ENCODE data around the gene ZFYVE16.
"Not testable (repeated sequence)": the region's sequence is repeated elsewhere in the genome, so short reads cannot be mapped to it uniquely, and the experiment has no call there.

The ZFYVE16 gene

DNA sequence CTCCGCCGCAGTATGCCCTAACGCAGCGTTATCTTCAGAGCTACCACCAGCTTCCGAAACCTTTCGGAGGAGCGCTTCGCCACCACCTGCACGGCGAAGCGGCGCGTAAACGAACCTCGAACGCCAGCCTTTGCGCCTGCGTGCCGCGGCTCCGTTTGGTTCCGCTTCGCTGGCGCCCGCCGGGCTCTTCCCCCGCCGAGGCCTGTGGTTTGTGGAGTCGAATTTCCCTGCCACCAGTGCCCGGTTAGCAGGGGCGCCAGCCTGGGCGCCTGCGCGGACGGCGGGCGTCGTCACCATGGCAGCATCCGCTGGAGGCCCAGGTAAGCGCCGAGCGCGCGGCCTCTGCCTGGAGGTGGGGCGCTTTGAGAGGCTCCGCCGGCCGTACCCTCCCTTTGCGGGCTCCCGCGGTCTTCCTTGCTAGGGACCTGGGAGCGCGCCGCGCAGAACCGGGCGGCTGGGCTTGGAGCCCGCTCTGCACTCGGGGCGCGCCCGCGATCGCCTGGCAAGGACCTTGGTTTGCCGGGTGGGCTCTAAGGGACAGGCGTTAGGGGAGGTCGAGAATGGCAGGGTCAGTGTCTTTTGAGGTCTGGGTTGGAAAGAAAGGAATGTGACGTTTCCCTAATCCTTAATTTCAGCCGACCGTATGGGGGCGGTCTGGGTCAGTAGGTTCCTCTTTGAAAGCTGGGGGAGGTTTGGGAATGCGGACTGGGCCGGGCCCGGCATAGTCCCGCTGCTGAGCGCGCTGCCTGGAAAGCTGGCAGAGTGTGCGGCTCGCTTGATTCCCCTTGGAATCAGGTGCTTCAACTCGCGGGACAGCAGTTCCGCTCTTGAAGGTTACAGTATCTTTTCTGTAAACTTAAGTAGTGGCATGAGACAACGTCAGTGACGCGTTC, 80.2 kb downstream of the ZFYVE16 start, which contains the start of gene FAM151B:
FAM151B (plus strand) TSS at position 272 of the 893 bp plus-strand sequence; CDS start at position 296, 24 bp downstream.
- peak; percentile 87 for DNase-seq (ENCODE audit: low read depth, low spot score)

DNA sequence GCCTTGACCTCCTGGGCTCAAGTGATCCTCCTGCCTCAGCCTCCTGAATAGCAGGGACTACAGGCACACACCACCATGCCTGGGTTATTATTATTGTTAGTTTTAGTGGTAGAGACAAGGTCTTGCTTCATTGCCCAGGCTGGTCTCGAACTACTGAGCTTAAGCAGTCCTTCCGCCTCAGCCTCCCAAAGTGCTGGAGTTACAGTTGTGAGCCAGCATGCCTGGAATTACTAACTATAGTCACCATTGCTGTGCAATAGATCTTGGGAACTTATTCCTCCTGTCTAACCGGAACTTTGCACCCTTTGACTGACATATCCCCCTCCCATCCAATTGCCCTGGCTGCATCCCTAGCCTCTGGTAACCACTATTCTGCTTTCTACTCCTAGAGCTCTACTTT, 83.4 kb downstream of the ZFYVE16 start:
- no peak for DNase-seq (ENCODE audit: low read depth, low spot score)

DNA sequence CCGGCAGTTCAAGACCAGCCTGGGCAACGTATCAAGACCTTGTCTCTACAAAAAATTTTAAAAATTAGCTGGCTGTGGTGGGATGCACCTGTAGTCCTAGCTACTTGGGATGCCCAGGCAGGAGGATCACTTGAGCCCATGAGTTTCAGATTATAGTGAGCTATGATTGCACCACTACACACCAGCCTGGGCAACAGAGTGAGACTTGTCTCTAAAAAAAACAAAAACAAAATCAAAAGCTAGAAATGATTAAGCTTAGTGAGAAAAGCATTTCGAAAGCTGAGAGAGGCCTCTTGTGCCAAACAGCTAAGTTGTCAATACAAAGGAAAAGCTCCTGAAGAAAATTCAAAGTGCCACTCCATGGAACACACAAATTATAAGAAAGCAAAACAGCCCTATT, 84.9 kb downstream of the ZFYVE16 start:
- DNase-seq (ENCODE audit: low read depth, low spot score) = no peak

DNA sequence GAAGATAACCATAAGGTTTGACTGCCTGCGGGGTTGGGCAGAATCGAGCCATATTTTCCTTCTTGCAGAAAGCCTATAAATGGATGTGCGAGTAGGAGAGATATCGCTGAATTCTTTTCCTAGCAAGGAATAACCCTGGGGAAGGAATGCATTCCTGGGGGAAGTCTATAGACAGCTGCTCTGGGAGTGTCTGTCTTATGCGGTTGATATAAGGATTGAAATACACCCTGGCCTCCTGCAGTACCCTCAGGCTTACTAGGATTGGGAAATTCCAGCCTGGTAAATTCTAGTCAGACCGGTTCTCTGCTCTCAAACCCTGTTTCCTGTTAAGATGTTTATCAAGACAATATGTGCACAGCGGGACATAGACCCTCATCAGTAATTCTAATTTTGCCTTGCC, 85.6 kb downstream of the ZFYVE16 start:
- DNase-seq (ENCODE audit: low read depth, low spot score) = not testable (repeated sequence)

DNA sequence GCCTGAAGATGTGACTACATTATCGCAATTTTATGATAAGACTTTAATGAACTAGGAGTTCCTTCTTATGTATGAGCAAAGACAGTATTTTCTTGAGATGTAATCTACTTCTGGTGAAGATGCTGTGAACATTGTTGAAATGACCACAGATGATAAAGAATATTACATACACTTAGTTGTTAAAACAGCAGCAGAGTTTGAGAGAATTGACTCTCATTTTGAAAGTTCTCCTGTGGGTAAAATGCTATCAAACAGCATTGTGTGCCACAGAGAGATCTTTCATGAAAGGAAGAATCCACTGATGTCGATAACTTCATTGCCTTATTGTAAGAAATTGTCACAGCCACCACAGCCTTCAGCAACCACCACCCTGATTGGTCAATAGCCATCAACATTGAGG, 88.0 kb downstream of the ZFYVE16 start:
- DNase-seq (ENCODE audit: low read depth, low spot score) = no peak

DNA sequence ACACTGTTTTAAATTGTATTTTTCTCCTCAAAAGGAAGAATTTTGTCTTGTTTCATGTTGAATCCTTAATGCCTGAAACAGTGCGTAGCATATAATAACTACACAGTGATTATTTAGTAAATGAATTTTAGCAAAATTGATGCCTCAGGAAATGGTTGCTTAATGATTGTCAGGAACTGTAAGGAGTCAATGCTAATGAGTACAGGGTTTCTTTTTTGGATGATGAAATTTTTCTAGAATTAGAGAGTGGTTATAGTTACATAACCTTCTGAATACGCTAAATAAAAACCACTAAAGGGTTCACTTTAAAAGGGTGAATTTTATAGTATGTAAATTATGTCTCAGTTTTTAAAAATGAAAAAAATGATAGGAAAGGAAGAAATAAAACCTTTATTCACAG, 94.9 kb downstream of the ZFYVE16 start:
- no peak for DNase-seq (ENCODE audit: low read depth, low spot score)

DNA sequence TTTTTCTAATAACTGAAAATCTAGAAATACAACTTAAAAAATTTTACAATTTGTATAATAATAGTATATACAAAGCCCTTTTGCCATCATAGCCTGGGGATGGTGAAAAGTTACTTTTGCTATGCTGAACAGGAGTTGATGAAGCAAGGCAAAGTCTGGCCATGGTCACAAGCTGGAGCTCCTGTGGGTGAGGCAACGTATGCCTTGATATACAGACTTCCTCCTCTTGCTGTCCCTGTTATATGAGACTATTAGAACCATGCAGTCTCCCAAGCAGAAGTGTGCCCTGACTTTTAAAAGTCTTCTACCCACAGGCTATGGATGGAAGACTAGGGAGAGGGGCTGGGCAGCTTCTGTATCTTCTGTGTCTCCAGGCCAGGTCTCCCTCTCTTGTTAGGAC, 95.8 kb downstream of the ZFYVE16 start:
- no peak for DNase-seq (ENCODE audit: low read depth, low spot score)

DNA sequence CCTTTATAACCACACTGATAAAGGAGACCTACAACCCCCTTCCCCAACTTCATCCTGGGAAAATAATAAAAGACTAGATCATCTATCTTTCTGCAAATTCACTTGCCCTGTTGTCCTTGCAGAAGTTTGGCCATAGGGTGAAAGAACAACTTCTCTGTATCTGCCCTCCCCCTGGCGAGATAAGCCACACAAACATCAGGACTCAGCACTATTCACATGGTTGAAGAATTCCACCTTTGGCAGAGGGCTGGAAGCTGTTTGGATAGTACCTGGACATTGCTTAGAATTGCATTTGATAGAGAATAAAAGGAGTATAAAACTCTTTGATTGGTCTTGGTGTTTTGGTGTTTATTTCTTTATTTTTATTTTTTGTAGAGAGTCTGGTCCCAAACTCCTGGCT, 97.0 kb downstream of the ZFYVE16 start:
- no peak for DNase-seq (ENCODE audit: low read depth, low spot score)

DNA sequence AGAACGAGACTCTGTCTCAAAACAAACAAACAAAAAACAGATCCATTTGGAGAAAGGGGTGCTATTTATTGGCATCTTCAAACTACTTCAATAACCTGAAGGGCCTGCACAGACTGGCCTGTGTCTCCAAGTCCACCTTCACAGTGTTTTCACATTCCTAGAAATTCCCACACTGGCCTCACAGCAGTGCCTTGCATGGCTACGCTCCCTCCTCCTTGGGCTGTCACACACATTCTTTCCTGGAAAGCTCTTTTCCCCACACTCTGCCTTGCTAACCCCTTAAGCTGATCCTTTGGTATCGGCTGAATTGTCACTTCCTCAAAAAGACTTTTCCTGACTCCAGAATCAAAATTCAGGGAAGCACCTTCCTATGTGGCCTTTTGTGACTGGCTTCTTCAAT, 99.8 kb downstream of the ZFYVE16 start:
- no peak for DNase-seq (ENCODE audit: low read depth, low spot score)

DNA sequence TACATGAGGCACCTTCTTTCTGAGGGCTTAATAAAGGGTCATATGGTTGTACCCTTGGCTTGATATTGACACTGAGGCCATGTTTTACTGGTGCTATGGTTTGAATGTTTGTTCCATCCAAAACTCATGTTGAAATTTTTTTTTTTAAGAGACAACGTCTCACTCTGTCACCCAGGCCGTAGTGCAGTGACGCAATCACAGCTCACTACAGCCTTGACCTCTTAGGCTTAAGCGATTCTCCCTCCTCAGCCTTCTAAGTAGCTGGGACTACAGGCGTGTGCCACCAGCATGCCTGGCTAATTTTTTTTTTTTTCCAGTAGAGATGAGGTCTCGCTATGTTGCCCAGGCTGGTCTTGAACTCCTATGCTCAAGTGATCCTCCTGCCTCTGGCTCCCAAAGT, 101.0 kb downstream of the ZFYVE16 start:
- no peak for DNase-seq (ENCODE audit: low read depth, low spot score)

DNA sequence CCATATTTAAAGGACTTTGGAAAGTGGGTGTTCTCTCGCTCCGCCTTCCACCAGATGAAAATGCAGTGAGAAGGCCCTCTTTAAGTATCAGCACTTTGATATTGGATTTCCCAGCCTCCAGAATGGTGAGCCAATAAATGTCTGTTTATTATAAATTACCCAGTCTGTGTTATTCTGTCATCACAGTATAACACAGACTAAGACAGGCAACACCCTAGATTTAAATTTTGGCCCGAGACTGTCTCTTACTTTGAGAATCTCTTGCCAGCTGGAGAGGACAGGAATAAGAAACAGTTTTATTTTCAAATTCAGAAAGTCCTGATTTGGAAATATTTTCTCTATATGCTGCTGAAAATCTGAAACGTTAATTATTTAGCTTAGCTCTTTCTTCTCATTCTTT, 101.5 kb downstream of the ZFYVE16 start:
- no peak for DNase-seq (ENCODE audit: low read depth, low spot score)

DNA sequence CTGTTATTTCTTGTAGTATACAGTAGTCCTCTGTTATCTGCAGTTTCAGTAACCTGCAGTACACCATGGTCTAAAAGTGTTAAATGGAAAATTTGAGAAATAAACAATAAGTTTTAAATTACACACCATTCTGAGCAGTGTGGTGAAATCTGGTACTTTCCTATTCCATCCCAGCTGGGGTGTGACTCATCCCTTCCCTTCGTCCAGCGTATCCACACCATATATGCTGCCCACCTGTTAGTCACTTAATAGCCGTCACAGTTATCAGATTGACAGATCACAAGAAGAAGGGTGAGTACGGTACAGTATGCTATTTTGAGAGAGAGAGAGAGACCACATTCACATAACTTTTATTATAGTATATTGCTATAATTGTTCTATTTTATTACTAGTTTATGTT, 109.0 kb downstream of the ZFYVE16 start:
- no peak for DNase-seq (ENCODE audit: low read depth, low spot score)
